HUDEP-2 (cell line): ENCODE data around the gene ZNF766.
"Not testable (repeated sequence)": the region's sequence is repeated elsewhere in the genome, so short reads cannot be mapped to it uniquely, and the experiment has no call there.

ENCODE experiments used
- DNase-seq, 76 experiments: peaks; one replicate each; lab custom pipeline; 2025; ENCODE audit not compliant: unreplicated experiment in 76 of 76; lab: John Stamatoyannopoulos, UW

ZNF766 gene

DNA sequence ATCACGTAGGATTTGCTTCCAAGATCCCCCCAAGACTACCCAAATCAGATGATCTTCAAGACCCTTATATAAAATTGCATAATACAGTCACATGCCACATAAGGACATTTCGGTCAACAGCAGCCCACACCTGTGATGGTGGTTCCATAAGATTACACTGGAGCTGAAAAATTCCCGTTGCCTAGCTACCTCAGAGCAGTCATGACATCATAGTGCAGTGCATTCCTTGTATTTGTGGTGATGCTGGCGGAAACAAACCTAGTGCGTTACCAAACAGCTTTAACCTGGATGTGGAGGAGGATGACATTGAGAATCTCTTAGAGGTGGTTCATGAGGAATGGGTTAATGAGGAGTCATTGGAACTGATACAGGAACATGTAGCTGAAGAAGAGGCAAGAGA lies 4.8 kb downstream of the ZNF766 start:
- DNase-seq, result no peak

DNA sequence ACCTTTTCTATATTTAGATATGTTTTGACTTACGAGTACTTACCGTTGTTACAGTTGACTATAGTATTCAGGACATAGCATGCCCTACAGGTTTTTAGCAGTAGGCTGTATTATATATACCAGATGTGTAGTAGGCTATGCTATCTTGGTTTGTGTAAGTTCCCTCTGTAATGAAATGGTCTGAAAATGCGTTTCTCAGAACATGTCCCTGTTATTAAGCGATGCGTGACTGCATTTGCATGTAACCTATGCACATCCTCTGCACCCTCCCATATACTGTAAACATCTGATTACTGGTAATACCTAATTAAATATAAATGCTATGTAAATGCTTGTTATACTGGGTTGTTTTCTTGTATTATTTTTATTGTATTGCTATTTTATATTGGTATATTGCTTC lies 6.6 kb downstream of the ZNF766 start:
- DNase-seq, result no peak

DNA sequence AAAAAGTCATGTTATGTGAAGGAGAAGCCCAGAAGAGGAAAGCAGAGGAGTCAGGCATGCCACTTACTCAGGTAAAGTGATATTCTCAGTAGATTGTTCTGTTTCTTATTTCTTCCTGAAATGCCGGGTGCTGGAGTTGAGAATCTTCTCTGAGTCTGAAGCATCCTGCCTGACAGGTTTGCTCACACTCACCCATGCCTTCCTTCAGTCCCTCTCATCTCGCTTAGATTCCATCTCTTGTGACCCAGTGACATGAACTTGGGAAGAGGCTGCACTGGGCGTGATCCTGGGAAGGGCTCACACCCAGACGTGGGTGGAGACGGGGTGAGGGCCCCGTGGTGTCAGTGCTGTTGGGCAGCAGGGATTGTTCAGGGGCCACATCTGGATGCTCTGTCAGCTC lies 8.1 kb downstream of the ZNF766 start:
- DNase-seq, result no peak

DNA sequence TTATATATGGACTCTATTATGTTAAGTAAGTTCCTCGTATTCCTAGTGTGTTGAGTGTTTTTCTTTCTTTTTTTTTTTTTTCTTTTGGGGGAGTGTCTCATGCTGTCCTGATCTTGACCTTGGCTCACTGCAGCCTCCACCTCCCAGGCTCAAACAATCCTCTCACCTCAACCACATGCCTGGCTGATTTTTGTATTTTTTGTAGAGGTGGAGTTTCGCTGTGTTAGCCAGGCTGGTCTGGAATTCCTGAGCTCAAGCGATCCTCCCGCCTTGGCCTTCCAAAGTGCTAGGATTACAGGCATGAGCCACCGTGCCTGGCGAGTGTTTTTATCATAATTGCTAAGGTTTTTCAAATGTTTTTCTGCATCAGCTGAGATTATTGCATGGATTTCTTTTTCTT lies 16.9 kb downstream of the ZNF766 start:
- no peak for DNase-seq

DNA sequence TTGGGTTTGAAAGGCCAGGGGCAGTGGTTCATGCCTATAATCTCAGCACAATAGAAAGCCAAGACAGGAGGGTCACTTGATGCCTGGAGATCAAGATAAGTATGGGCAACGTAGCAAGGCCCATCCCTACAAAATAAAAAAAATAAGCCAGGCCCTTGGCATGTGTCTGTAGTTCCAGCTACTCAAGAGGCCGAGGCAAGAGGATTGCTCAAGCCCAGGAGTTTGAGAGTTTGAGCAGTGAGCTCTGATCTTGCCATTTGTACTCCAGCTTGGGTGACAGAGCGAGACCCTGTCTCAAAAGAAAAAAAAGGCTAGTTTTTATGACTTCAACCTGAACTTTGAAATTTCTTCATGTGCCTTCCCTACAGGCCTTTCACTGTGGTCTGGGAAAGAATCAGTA lies 22.4 kb downstream of the ZNF766 start:
- DNase-seq, result no peak

DNA sequence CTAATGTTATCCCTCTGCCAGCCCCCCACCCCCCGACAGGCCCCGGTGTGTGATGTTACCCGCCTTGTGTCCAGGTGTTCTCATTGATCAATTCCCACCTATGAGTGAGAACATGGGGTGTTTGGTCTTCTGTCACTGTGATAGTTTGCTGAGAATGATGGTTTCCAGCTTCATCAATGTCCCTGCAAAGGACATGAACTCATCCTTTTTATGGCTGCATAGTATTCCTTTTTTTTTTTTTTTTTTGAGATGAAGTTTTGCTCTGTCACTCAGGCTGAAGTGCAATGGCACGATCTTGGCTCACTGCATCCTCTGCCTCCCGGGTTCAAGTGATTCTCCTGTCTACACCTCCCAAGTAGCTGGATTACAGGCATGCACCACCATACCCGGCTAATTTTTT lies 23.6 kb downstream of the ZNF766 start:
- not testable (repeated sequence) for DNase-seq

DNA sequence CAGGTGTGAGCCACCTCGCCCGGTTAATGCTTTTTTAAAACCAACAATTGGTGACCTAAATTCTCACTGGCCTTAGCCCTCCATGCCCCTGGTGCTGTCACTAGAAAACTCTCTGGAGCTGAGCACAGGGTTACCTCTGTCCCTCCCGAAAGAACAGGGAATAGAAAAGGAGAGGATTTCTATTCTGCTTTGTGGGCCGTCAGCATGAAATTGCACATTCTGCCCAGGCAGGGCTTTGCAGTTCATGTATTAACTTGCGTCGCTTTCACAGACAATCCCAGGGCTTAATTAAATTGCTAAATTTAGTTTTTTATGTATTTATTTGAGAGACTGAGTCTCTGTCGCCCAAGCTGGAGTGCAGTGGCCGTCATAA lies 27.0 kb downstream of the ZNF766 start:
- DNase-seq, result peak in 4 of 76 experiments; percentile 36 to 65 (median 47)

DNA sequence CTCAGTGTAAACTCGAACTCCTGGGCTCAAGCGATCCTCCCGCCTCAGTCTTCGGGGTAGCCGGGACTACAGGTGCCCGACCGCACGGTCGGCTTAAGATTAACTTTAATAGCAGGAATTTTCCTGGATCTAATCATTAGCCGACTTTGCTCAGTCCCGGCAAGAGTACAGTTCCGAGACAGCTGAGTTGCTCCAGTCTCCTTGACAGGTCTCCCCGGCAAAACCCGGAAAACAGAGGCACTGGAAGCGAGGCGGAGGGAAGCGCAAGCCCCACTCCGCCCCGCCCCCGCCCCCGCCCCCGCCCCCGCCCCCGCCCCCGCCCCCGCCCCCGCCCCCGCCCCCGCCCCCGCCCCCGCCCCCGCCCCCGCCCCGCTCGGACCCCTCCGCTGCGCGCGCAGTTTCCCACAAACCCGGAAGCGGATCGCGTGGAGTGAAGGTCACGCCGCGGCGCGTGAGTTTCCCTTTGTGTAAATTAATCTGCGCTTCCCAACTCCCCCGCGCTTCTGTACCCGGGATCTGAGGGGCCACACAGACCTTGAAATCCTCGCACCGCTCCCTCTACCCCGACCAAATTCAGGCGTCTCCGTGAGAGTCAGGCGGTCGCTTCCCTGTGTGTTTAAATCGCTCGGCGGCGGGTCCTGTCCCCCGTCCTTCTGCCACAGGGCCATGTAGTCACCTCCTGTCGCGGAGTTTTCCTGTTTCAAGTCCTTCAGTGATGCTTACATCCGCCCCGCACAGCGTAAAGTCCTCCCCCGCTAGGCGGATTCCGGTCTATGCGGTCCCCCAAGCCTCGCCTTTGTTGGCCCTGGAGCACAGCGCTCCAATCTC lies 27.6 kb downstream of the ZNF766 start, which contains the start of gene ZNF480:
Gene ZNF480 (plus strand): TSS at position 397 of the 828 bp plus-strand sequence. CDS start 3,244 bp downstream, outside the sequence.
- peak in 71 of 76 experiments; percentile 7 to 83 (median 62) for DNase-seq

DNA sequence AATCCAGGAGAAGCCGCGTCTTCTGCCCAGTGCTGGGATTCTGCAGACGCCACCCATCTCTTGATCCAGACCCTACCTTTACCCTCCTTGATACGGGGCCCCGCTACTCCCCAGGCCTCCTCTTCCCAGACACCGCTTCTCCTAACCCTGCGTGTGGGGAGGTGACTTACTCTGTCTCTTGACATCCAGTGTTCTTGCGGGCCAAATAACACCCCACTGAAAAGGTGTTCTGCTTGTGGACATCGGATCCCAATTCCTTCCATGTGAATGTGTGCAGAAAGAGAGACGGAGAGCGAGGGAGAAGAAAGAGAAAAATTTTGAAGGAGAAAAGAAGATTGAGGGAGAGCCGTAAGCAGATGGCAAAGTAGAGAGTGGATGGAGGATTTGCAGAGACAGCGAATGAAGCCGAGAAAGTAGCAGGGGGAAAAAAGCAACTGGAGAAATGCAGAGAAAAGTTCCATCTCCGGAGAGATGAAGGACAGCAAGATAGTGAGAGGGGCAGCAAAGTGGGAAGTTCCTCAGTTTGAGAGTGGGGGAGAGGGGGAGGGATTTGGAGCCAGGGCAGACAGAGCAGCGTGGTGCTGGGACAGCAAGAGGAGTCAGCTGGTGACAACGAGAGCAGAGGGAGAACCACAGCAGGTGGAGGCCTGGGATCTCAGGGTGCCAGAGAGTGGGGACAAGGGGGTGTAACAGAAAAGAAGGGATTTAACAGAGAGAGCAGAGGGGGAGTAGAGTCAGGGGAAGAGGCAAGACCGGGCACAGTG lies 28.4 kb downstream of the ZNF766 start:
- peak in 3 of 76 experiments; percentile 45 to 53 (median 47) for DNase-seq

DNA sequence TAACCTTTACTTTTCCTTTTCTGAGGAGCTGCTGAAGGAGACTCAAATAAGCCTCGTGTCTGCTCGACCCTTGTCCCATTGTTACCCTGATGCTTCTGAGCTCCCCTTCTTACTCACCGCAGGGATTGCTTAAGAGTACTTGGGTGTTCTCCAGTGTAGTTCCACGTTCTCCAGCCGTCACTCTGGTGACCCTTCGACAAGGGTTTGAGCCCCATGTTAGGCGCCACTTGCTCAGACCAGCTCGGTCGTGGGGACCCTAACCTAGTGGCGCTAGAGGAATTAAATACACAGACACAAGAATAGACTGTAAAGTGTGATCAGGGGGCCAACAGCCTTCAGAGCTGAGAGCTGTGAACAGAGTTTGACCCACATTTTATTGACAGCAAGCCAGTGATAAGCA lies 37.9 kb downstream of the ZNF766 start:
- peak in 6 of 76 experiments; percentile 1 to 10 (median 5) for DNase-seq

DNA sequence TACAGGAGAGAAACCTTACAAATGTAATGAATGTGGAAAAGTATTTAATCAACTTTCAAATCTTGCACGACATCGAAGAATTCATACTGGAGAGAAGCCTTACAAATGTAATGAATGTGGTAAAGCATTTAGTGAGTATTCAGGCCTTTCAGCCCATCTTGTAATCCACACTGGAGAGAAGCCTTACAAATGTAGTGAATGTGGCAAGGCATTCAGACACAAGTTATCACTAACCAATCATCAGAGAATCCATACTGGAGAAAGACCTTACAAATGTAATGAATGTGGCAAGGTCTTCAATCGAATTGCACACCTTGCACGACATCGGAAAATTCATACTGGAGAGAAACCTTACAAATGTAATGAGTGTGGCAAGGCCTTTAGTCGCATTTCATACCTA lies 53.0 kb downstream of the ZNF766 start:
- DNase-seq, result no peak

DNA sequence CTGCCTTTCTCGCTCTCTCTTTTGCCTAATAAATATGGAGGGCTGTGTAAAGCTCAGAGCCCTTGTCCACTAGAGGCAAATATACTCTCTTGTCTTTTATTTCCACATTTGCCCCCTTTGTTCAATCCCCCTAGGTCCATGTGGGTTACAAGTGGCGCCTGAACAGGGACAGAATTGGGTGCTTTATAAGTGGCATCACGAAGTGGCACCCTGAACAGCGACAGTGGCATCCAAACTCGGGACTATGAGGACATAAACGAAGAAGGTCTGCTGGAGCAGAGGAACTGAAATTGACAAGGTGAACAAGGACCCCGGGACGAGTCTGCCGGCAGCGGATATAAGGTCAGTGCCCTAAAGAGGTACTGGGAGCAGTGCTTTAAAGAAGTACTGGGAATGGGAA lies 62.4 kb downstream of the ZNF766 start:
- no peak for DNase-seq

DNA sequence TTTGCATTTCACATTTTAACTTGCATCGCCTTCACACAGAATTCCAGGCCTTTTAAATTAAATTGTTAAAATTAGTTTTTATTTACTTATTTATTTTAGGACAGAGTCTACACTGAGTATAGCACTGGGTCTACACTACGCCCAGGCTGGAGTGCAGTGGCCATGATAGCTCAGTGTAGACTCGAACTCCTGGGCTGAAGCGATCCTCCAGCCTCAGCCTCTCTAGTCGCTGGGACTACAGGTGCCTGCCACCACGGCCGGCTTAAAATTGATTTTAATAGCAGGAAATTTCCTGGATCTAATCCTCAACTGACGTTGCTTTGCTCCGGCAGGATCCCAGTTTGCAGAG lies 66.4 kb downstream of the ZNF766 start:
- DNase-seq, result no peak

DNA sequence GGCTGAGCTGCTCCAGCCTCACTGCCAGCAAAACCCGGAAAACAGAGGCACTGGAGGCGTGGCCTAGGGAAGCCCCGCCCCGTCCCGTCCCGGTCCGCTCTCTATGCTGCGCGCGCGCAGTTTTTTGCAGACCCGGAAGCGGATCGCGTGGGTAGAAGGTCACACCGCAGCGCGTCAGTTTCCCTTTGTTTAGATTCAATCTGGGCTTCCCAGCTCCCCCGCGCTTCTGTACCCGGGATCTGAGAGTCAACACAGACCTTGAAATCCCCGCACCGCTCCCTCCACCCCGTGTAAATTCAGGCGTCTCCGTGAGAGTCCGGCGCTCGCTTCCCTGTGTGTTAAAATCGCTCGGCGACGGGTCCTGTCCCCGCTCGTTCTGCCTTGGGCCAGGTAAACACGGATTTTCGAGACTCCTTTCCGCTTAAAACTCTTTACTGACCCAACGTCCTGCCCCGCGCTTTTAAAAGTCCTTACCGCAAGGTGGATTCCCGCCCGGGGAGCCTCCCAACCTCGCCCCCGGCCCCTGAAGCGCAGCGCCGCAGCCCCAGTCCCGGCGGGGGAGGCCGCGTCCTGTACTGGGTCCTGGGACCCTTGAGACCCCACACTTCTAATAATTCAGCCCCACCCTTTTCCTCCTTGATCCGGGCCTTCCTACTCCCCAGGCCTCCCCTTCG lies 66.9 kb downstream of the ZNF766 start, which contains the start of gene ZNF610:
Gene ZNF610 (plus strand): TSS at position 127 of the 674 bp plus-strand sequence. CDS start 12,930 bp downstream, outside the sequence.
- peak in 48 of 76 experiments; percentile 2 to 68 (median 33) for DNase-seq

DNA sequence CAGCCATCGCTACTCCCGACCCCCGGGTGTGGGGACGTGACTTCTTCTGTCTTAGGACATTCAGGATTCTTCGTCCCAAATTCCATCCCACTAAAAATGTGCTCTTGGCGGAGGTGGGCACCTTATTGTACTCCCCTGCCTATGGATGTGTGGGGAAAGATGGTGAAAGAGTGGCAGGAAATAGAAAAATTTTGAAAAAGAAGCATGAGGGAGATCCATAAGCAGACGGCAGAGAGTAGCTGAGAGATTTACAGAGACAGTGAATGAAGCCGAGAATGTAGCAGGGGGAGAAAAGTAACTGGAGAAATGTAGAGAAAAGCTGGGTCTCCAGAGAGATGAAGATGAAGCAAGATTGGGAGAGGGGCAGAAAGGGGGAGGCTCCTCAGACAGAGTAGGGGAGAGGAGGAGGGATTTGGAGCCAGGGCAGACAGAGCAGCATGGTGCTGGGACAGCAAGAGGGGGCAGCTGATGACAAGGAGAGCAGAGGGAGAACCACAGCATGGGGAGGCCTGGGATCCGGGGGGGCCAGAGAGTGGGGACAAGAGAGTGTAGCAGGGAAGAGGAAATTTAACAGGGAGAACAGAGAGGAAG lies 67.5 kb downstream of the ZNF766 start:
- DNase-seq, result no peak

DNA sequence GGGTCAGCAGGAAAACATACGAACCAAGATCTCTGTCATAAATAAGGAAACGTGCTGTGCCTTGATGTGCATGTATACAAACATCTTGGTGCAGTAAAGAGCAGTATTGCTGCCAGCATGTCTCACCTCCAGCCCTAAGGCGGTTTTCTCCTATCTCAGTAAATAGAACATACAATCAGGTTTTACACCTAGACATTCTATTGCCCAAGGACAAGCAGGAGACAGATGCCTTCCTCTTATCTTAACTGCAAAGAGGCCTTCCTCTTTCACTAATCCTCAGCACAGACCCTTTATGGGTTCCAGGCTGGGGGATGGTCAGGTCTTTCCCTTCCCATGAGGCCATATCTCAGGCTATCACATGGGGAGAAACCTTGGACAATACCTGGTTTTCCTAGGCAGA lies 69.6 kb downstream of the ZNF766 start:
- not testable (repeated sequence) for DNase-seq

DNA sequence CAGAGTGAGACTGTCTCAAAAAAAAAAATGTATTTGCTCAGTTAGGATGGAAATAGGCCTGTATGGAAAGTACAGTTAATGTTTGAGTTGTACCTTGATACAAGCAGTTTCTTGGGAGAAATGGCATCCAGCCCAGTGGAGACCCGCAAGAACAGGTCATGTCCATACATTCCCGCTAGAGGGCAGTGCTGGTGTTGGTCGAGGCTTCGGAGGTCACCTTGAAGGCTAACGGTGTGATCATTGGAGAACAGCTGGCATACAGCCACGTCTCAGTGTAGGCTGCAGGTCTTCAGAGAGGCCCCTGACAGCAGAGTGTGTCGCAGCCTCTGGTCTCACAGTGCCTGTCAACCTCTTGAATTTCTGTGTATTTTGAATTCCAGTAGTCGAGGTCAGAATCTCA lies 74.2 kb downstream of the ZNF766 start:
- DNase-seq, result peak in 22 of 76 experiments; percentile 1 to 38 (median 7)

DNA sequence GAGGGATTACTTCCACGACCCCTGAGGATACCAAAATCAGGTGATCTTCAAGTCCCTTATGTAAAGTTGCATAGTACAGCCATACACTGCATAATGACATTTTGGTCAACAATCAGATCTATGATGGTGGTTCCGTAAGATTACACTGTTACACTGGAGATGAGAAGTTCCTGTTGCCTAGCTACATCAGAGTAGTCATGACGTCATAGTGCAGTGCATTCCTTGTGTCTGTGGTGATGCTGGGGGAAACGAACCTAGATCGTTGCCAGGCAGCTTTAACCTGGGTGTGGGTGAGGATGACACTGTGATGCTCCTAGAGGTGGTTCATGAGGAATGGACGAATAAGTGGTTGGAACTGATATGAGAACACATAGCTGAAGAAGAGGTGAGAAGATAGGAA lies 75.8 kb downstream of the ZNF766 start:
- DNase-seq, result no peak
